Astrocyte (in vitro differentiated cells and primary cell): ENCODE results near the gene ITGA1.

ENCODE experiments used
- CTCF ChIP-seq: IDR thresholded peaks from 2 replicates; pipeline ENCODE4 v1.5.1; 2011; ENCODE audit warnings: low read depth, mild to moderate bottlenecking, inconsistent platforms, low read length, moderate library complexity; ENCODE audit not compliant: insufficient read depth
- EZH2 ChIP-seq: IDR thresholded peaks from 2 replicates; pipeline ENCODE4 v1.6.1; 2012; ENCODE audit warnings: mild to moderate bottlenecking, low read length, inconsistent platforms; ENCODE audit not compliant: insufficient read depth

- TF ChIP-seq CTCF (peak; percentile 23), EZH2 (no peak)
Observed at GRCh38 chr5:52989781-52990527, 202.2 kb downstream of the ITGA1 start.
